DOHH2 (cell line): ENCODE measurements around the gene PTCRA.

ENCODE experiments used
- H3F3A ChIP-seq: fragments of 200-600 bp; sonication (generic), shearing (Covaris generic); 2 replicates; pipeline ENCODE4 v1.6.0; 2016; ENCODE audit warnings: antibody characterized with exemption, mild to moderate bottlenecking; ENCODE audit not compliant: control insufficient read depth, insufficient read depth
- H3K27ac ChIP-seq: fragments of 200-600 bp; sonication (generic); 2 replicates; pipeline ENCODE4 v1.5.1; 2014; ENCODE audit warnings: low read depth, mild to moderate bottlenecking, low read length, moderate library complexity
- H3K27me3 ChIP-seq: fragments of 200-600 bp; sonication (generic); 2 replicates; pipeline ENCODE4 v1.6.1; 2014; ENCODE audit warnings: mild to moderate bottlenecking, low read length, mixed read lengths; ENCODE audit not compliant: control insufficient read depth
- H3K36me3 ChIP-seq: fragments of 200-600 bp; sonication (generic); 2 replicates; pipeline ENCODE4 v1.6.1; 2014; ENCODE audit warnings: mild to moderate bottlenecking, low read length, moderate library complexity, mixed read lengths; ENCODE audit not compliant: control insufficient read depth
- H3K4me1 ChIP-seq: fragments of 200-600 bp; sonication (generic); 2 replicates; pipeline ENCODE4 v1.6.1; 2014; ENCODE audit warnings: mild to moderate bottlenecking, low read length, mixed read lengths; ENCODE audit not compliant: control insufficient read depth
- H3K4me2 ChIP-seq: fragments of 200-600 bp; sonication (generic); 2 replicates; pipeline ENCODE4 v1.6.0; 2014; ENCODE audit warnings: mild to moderate bottlenecking, low read length, moderate library complexity
- H3K4me3 ChIP-seq: fragments of 200-600 bp; sonication (generic); 2 replicates; pipeline ENCODE4 v1.5.1; 2014; ENCODE audit warnings: mild to moderate bottlenecking, low read length, mixed read lengths
- H3K79me2 ChIP-seq: fragments of 200-600 bp; sonication (generic); 2 replicates; pipeline ENCODE4 v1.6.1; 2014; ENCODE audit warnings: mild to moderate bottlenecking, low read length, mixed read lengths; ENCODE audit not compliant: control insufficient read depth
- H3K9me2 ChIP-seq: fragments of 200-600 bp; sonication (generic); replicated peaks from 2 replicates; pipeline ENCODE4 v1.6.1; 2014; ENCODE audit warnings: mild to moderate bottlenecking, low read length, mixed read lengths; ENCODE audit not compliant: control insufficient read depth
- H3K9me3 ChIP-seq: fragments of 200-600 bp; sonication (generic); 2 replicates; pipeline ENCODE4 v1.6.1; 2014; ENCODE audit warnings: antibody characterized with exemption, low read length, mixed read lengths; ENCODE audit not compliant: control insufficient read depth, insufficient read depth
- H4K20me1 ChIP-seq: fragments of 200-600 bp; sonication (generic); 2 replicates; pipeline ENCODE4 v1.6.0; 2014; ENCODE audit warnings: low read depth, mild to moderate bottlenecking, antibody characterized with exemption, low read length, moderate library complexity; ENCODE audit not compliant: control insufficient read depth, insufficient read depth
- CTCF ChIP-seq: fragments of 200-600 bp; sonication (generic); IDR thresholded peaks from one replicate; pipeline ENCODE4 v1.5.1; 2014; ENCODE audit warnings: antibody characterized with exemption, mild to moderate bottlenecking, low read depth, low read length; ENCODE audit not compliant: poor library complexity, severe bottlenecking
- EZH2phosphoT487 ChIP-seq: fragments of 200-600 bp; sonication (generic); IDR thresholded peaks from 2 replicates; pipeline ENCODE4 v1.6.1; 2017; ENCODE audit warnings: borderline replicate concordance, mild to moderate bottlenecking, antibody characterized with exemption, low read length, moderate library complexity, mixed read lengths

The PTCRA gene

GRCh38 chr6:42974919-42975505, 59.2 kb downstream of the PTCRA start:
- Histone ChIP-seq H3K4me3 (no peak overlapping the region), H3K9me2 (no peaks in the 10 kb centered on the region), H3K27me3 (no peaks in the 10 kb centered on the region), H3K4me1 (peaks cover 28% of the 10 kb centered on the region), H3K4me2 (peak overlapping the region; percentile 1; the same call in 1 of the 2 replicates), H3K9me3 (no peaks in the 10 kb centered on the region), H3K27ac (no peak overlapping the region), H3K79me2 (peaks cover 61% of the 10 kb centered on the region), H4K20me1 (peaks cover 6% of the 10 kb centered on the region; the same call in 1 of the 2 replicates), H3F3A (0 out of 2 replicates have a peak, but pooled peaks cover 5% of the 10 kb centered on the region), H3K36me3 (peaks cover 45% of the 10 kb centered on the region)
- no peak for TF ChIP-seq CTCF
- no peak for TF ChIP-seq EZH2phosphoT487
